ENCODE measurements around the gene ADAMTSL2.

- TF ChIP-seq, protein P1, sequence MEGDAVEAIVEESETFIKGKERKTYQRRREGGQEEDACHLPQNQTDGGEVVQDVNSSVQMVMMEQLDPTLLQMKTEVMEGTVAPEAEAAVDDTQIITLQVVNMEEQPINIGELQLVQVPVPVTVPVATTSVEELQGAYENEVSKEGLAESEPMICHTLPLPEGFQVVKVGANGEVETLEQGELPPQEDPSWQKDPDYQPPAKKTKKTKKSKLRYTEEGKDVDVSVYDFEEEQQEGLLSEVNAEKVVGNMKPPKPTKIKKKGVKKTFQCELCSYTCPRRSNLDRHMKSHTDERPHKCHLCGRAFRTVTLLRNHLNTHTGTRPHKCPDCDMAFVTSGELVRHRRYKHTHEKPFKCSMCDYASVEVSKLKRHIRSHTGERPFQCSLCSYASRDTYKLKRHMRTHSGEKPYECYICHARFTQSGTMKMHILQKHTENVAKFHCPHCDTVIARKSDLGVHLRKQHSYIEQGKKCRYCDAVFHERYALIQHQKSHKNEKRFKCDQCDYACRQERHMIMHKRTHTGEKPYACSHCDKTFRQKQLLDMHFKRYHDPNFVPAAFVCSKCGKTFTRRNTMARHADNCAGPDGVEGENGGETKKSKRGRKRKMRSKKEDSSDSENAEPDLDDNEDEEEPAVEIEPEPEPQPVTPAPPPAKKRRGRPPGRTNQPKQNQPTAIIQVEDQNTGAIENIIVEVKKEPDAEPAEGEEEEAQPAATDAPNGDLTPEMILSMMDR (IDR thresholded peaks at IDR 0.05), result no peak
- TF ChIP-seq POLR2AphosphoS5 (IDR thresholded peaks at IDR 0.05) (no peak), EP300 (IDR thresholded peaks at IDR 0.05; ENCODE audit: low read depth) (no peak), POLR2A (IDR thresholded peaks at IDR 0.05) (no peak)
Observed at GRCh38 chr9:133612816-133613215, 78.3 kb downstream of the ADAMTSL2 start.
